OCI-LY3 (cell line): ENCODE data around the gene DPY19L1.
"Not testable (repeated sequence)": the region's sequence is repeated elsewhere in the genome, so short reads cannot be mapped to it uniquely, and the experiment has no call there.

Source experiments
- CTCF ChIP-seq: fragments of 200-600, 300-600 bp; sonication (generic); IDR thresholded peaks from 2 replicates; pipeline ENCODE4 v1.5.1; 2014; ENCODE audit warnings: antibody characterized with exemption, low read length, low read depth
- EZH2phosphoT487 ChIP-seq: fragments of 200-600 bp; shearing (Covaris generic); IDR thresholded peaks from 2 replicates; pipeline ENCODE4 v1.6.1; 2018; ENCODE audit warnings: antibody characterized with exemption, mixed run types, low read depth

GRCh38 chr7:34985155-34985554 lies 52.1 kb downstream of the DPY19L1 start:
- TF ChIP-seq CTCF, EZH2phosphoT487: not testable (repeated sequence)
